ENCODE measurements around the gene PRR7. TPM values are rescaled to one million over a fixed set of nuclear protein-coding genes. Genes with fewer than 3 reads are reported as not detected.

Gene PRR7
- total RNA-seq, 1 experiment from 2014 or later: 40.6 TPM

DNA sequence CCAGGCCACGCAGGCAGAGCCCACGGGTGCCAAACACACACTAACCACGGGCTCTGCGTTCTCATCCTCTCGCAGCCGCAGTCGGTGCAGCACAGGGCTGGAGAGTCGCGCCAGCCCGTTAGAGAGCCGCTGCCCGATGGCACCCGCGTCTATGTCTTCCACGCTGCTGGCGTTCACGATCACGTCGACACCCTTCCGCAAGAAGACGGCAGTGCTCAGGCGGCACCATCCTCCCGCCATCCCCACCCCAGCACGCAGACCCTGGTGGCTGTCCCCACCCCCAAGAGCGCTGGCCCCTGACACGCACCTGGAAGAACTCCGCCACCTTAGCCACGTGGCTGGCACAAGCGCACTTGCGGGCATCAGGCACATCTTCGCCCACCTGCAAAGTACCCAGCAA is 20.8 kb downstream of the PRR7 start:
- DNase-seq (no peak), ATAC-seq (no peak)
- H3K4me3 ChIP-seq (ENCODE audit: low read length): no peak overlapping the region
- no peak overlapping the region for H3K4me2 ChIP-seq (ENCODE audit: low read length)
- H3K9me2 ChIP-seq (replicated peaks; ENCODE audit: low read length): no peaks in the 10 kb centered on the region
- no peaks in the 10 kb centered on the region for H3K9me3 ChIP-seq (ENCODE audit: low read length)
- intact Hi-C loops (cut with micrococcal nuclease): no loop called here
- no peak overlapping the region for H3K27ac ChIP-seq (ENCODE audit: low read length)
- H4K20me1 ChIP-seq (ENCODE audit: low read length): peaks cover 36% of the 10 kb centered on the region; the same call in 1 of the 2 replicates
- no peaks in the 10 kb centered on the region for H3F3A ChIP-seq (ENCODE audit: low read length, unreplicated experiment)
- ChIA-PET POLR2A (ENCODE audit: unreplicated experiment) (no interaction called here), CTCF (no interaction called here)
- no peak overlapping the region for H2AFZ ChIP-seq (ENCODE audit: low read length)
- peaks cover 21% of the 10 kb centered on the region for H3K36me3 ChIP-seq (ENCODE audit: low read depth, low read length)
- TF ChIP-seq EZH2phosphoT487 (IDR thresholded peaks at IDR 0.05; ENCODE audit: borderline replicate concordance, low read length) (no peak), CTCF (conservative IDR thresholded peaks at IDR 0.05; ENCODE audit: low read depth, low read length) (no peak), EZH2 (IDR thresholded peaks at IDR 0.05; ENCODE audit: low read length, unreplicated experiment) (no peak)
- H3K9ac ChIP-seq (ENCODE audit: low read length): no peak overlapping the region
- no peaks in the 10 kb centered on the region for H3K27me3 ChIP-seq (ENCODE audit: low read length)
- BruUV-seq (replicated peaks): no TSS peak
- peaks cover 31% of the 10 kb centered on the region for H3K79me2 ChIP-seq (ENCODE audit: low read length)
- H3K4me1 ChIP-seq (ENCODE audit: insufficient read depth, low read length): peaks cover 20% of the 10 kb centered on the region

- Histone ChIP-seq H3K9me2 (replicated peaks; ENCODE audit: low read length) (no peaks in the 10 kb centered on the region), H3K9ac (ENCODE audit: low read length) (no peak overlapping the region), H3K27ac (ENCODE audit: low read length) (no peak overlapping the region), H3K36me3 (ENCODE audit: low read depth, low read length) (peaks cover 21% of the 10 kb centered on the region), H3K27me3 (ENCODE audit: low read length) (no peaks in the 10 kb centered on the region), H3K9me3 (ENCODE audit: low read length) (no peaks in the 10 kb centered on the region), H3K4me3 (ENCODE audit: low read length) (no peak overlapping the region), H3F3A (ENCODE audit: low read length, unreplicated experiment) (no peaks in the 10 kb centered on the region), H4K20me1 (ENCODE audit: low read length) (peaks cover 36% of the 10 kb centered on the region; the same call in 1 of the 2 replicates), H3K4me1 (ENCODE audit: insufficient read depth, low read length) (peaks cover 21% of the 10 kb centered on the region), H3K4me2 (ENCODE audit: low read length) (no peak overlapping the region), H2AFZ (ENCODE audit: low read length) (no peak overlapping the region), H3K79me2 (ENCODE audit: low read length) (peaks cover 34% of the 10 kb centered on the region)
- TF ChIP-seq EZH2phosphoT487 (IDR thresholded peaks at IDR 0.05; ENCODE audit: borderline replicate concordance, low read length) (no peak), CTCF (conservative IDR thresholded peaks at IDR 0.05; ENCODE audit: low read depth, low read length) (no peak), EZH2 (IDR thresholded peaks at IDR 0.05; ENCODE audit: low read length, unreplicated experiment) (no peak)
- no TSS peak for BruUV-seq (replicated peaks)
- ATAC-seq (no peak), DNase-seq (no peak)
- ChIA-PET CTCF (no interaction called here), POLR2A (ENCODE audit: unreplicated experiment) (no interaction called here)
- intact Hi-C loops (cut with micrococcal nuclease): no loop called here
Observed at GRCh38 chr5:177468329-177468684, 21.7 kb downstream of the PRR7 start.

- BruUV-seq (replicated peaks): no TSS peak
- Histone ChIP-seq H3K9me2 (replicated peaks; ENCODE audit: low read length) (no peaks in the 10 kb centered on the region), H3F3A (ENCODE audit: low read length, unreplicated experiment) (no peaks in the 10 kb centered on the region), H3K9me3 (ENCODE audit: low read length) (no peaks in the 10 kb centered on the region), H3K4me2 (ENCODE audit: low read length) (no peak overlapping the region), H3K36me3 (ENCODE audit: low read depth, low read length) (peaks cover 21% of the 10 kb centered on the region), H4K20me1 (ENCODE audit: low read length) (peaks cover 36% of the 10 kb centered on the region; the same call in 1 of the 2 replicates), H3K27me3 (ENCODE audit: low read length) (no peaks in the 10 kb centered on the region), H3K4me3 (ENCODE audit: low read length) (no peak overlapping the region), H3K9ac (ENCODE audit: low read length) (no peak overlapping the region), H3K79me2 (ENCODE audit: low read length) (peaks cover 34% of the 10 kb centered on the region), H2AFZ (ENCODE audit: low read length) (no peak overlapping the region), H3K27ac (ENCODE audit: low read length) (no peak overlapping the region), H3K4me1 (ENCODE audit: insufficient read depth, low read length) (peaks cover 21% of the 10 kb centered on the region)
- no peak for ATAC-seq
- intact Hi-C loops (cut with micrococcal nuclease): no loop called here
- TF ChIP-seq EZH2phosphoT487 (IDR thresholded peaks at IDR 0.05; ENCODE audit: borderline replicate concordance, low read length) (no peak), EZH2 (IDR thresholded peaks at IDR 0.05; ENCODE audit: low read length, unreplicated experiment) (no peak), CTCF (conservative IDR thresholded peaks at IDR 0.05; ENCODE audit: low read depth, low read length) (no peak)
- peak; percentile 30 for DNase-seq
- ChIA-PET POLR2A (ENCODE audit: unreplicated experiment) (no interaction called here), CTCF (interaction anchor here (0.6 kb wide), 1 partner anchor 159 kb away, joined by 5 read pairs; no protein-coding TSS in a partner anchor)
Observed at GRCh38 chr5:177468685-177469628, 22.3 kb downstream of the PRR7 start.
